ENCODE results near the gene ZBTB16. TPM values are rescaled to one million over a fixed set of nuclear protein-coding genes. Genes with fewer than 3 reads are reported as not detected.

The ZBTB16 gene
- total and polyA plus RNA-seq, 2 of the 13 experiments (the other 11 are each of a cell fraction or from before 2014, with no cell fraction given) = not detected

DNA sequence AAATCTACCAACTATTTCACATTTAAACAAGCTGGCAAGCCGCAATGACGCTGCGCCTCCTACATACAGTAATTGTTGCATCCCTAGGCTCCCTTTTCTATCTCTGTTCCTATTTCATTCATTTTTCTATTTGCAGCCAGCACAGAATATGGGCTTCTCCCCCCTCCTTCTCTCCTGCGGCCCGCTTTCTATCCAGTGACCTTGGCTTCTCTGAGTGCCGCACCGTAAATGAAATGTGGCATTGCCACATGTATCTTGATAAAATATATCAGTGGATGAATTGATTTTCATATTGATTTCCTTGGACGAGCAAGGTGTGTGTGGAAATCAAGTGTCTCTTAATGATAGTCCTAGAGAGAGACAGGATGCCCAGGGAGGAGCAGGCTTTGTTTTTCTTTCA lies 70.2 kb downstream of the ZBTB16 start:
- H3K9me3 ChIP-seq (ENCODE audit: low read length) = no peaks in the 10 kb centered on the region
- H2AFZ ChIP-seq (ENCODE audit: low read length) = no peak overlapping the region
- CTCF ChIA-PET (ENCODE audit: low intra/inter-chr PET ratio, low total read pairs) = no interaction called here
- H3K36me3 ChIP-seq (replicated peaks in 1 of 2; ENCODE audit: control insufficient read depth in 1 of 2, insufficient read depth in 2 of 2, low read length in 2 of 2) = no peaks in the 10 kb centered on the region
- no peak overlapping the region for H3K9ac ChIP-seq (ENCODE audit: insufficient read depth, low read depth, low read length)
- BruUV-seq (replicated peaks) = no TSS peak
- H3K4me1 ChIP-seq (ENCODE audit: insufficient read depth, low read length) = no peaks in the 10 kb centered on the region
- WGBS (ENCODE audit: low lambda C conversion rate) = 79% methylated on average over 8 of the region's 8 CpGs
- in situ Hi-C loops (cut with HindIII; ENCODE audit: extremely low pct_ligation_motif_present, low pct_unique_long_range_greater_than_20kb) = no loop called here
- H3K79me2 ChIP-seq (ENCODE audit: insufficient read depth, low read length) = no peaks in the 10 kb centered on the region
- H3K27ac ChIP-seq (ENCODE audit: extremely low read length, insufficient read depth, low read length) = no peak overlapping the region
- ATAC-seq = no peak
- intact Hi-C loops (cut with micrococcal nuclease; ENCODE audit: unreplicated experiment) = no loop called here
- POLR2A ChIA-PET = no interaction called here
- H4K20me1 ChIP-seq (ENCODE audit: insufficient read depth, low read length) = no peaks in the 10 kb centered on the region
- no peak for FAIRE-seq
- no peak for TF ChIP-seq JDP2 (CRISPR knock-in tag; IDR thresholded peaks at IDR 0.05; ENCODE audit: borderline replicate concordance)
- H3K27me3 ChIP-seq (ENCODE audit: control insufficient read depth in 1 of 2, insufficient read depth in 2 of 2, low read length in 2 of 2) = peaks cover 2 to 15% of the 10 kb centered on the region in 2 experiments; a peak in 2 of 5 replicates
- no peak overlapping the region for H3K4me2 ChIP-seq (ENCODE audit: low read depth, low read length)
- DNase-seq (ENCODE audit: low spot score) = no peak
- no peak overlapping the region for H3K4me3 ChIP-seq (replicated peaks in 1 of 3; ENCODE audit: insufficient read depth in 1 of 3, low read depth in 2 of 3, low read length in 3 of 3)

- CTCF ChIA-PET (ENCODE audit: low intra/inter-chr PET ratio, low total read pairs) = no interaction called here
- H3K9me3 ChIP-seq (ENCODE audit: low read length) = no peaks in the 10 kb centered on the region
- H3K36me3 ChIP-seq (replicated peaks in 1 of 2; ENCODE audit: control insufficient read depth in 1 of 2, insufficient read depth in 2 of 2, low read length in 2 of 2) = no peaks in the 10 kb centered on the region
- no peaks in the 10 kb centered on the region for H3K79me2 ChIP-seq (ENCODE audit: insufficient read depth, low read length)
- FAIRE-seq (no peak), ATAC-seq (no peak), DNase-seq (ENCODE audit: low spot score) (no peak)
- H3K9ac ChIP-seq (ENCODE audit: insufficient read depth, low read depth, low read length) = no peak overlapping the region
- no peak overlapping the region for H3K4me3 ChIP-seq (replicated peaks in 1 of 3; ENCODE audit: insufficient read depth in 1 of 3, low read depth in 2 of 3, low read length in 3 of 3)
- POLR2A ChIA-PET = no interaction called here
- 38% methylated on average over 3 of the region's 6 CpGs for WGBS (ENCODE audit: low lambda C conversion rate)
- H3K27ac ChIP-seq (ENCODE audit: extremely low read length, insufficient read depth, low read length) = no peak overlapping the region
- in situ Hi-C loops (cut with HindIII; ENCODE audit: extremely low pct_ligation_motif_present, low pct_unique_long_range_greater_than_20kb) (no loop called here), intact Hi-C loops (cut with micrococcal nuclease; ENCODE audit: unreplicated experiment) (no loop called here)
- no peaks in the 10 kb centered on the region for H3K4me1 ChIP-seq (ENCODE audit: insufficient read depth, low read length)
- no peaks in the 10 kb centered on the region for H4K20me1 ChIP-seq (ENCODE audit: insufficient read depth, low read length)
- H3K4me2 ChIP-seq (ENCODE audit: low read depth, low read length) = no peak overlapping the region
- H2AFZ ChIP-seq (ENCODE audit: low read length) = no peak overlapping the region
- BruUV-seq (replicated peaks) = no TSS peak
- peaks cover 2 to 14% of the 10 kb centered on the region in 2 experiments; a peak in 2 of 5 replicates for H3K27me3 ChIP-seq (ENCODE audit: control insufficient read depth in 1 of 2, insufficient read depth in 2 of 2, low read length in 2 of 2)
- TF ChIP-seq MAX (IDR thresholded peaks at IDR 0.05) (no peak), ZNF850 (CRISPR knock-in tag; conservative IDR thresholded peaks at IDR 0.05) (no peak), GFI1 (CRISPR knock-in tag; IDR thresholded peaks at IDR 0.05; ENCODE audit: borderline replicate concordance) (no peak), PAWR (CRISPR knock-in tag; IDR thresholded peaks at IDR 0.05; ENCODE audit: borderline replicate concordance) (no peak), FOXC1 (CRISPR knock-in tag; IDR thresholded peaks at IDR 0.05; ENCODE audit: borderline replicate concordance) (no peak)
- TF ChIP-seq, protein P1, sequence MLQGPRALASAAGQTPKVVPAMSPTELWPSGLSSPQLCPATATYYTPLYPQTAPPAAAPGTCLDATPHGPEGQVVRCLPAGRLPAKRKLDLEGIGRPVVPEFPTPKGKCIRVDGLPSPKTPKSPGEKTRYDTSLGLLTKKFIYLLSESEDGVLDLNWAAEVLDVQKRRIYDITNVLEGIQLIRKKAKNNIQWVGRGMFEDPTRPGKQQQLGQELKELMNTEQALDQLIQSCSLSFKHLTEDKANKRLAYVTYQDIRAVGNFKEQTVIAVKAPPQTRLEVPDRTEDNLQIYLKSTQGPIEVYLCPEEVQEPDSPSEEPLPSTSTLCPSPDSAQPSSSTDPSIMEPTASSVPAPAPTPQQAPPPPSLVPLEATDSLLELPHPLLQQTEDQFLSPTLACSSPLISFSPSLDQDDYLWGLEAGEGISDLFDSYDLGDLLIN (CRISPR knock-in tag; IDR thresholded peaks at IDR 0.05; ENCODE audit: borderline replicate concordance) = no peak
- TF ChIP-seq, protein P2, sequence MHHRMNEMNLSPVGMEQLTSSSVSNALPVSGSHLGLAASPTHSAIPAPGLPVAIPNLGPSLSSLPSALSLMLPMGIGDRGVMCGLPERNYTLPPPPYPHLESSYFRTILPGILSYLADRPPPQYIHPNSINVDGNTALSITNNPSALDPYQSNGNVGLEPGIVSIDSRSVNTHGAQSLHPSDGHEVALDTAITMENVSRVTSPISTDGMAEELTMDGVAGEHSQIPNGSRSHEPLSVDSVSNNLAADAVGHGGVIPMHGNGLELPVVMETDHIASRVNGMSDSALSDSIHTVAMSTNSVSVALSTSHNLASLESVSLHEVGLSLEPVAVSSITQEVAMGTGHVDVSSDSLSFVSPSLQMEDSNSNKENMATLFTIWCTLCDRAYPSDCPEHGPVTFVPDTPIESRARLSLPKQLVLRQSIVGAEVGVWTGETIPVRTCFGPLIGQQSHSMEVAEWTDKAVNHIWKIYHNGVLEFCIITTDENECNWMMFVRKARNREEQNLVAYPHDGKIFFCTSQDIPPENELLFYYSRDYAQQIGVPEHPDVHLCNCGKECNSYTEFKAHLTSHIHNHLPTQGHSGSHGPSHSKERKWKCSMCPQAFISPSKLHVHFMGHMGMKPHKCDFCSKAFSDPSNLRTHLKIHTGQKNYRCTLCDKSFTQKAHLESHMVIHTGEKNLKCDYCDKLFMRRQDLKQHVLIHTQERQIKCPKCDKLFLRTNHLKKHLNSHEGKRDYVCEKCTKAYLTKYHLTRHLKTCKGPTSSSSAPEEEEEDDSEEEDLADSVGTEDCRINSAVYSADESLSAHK (CRISPR knock-in tag; IDR thresholded peaks at IDR 0.05; ENCODE audit: borderline replicate concordance) = no peak
- TF ChIP-seq, protein P3, sequence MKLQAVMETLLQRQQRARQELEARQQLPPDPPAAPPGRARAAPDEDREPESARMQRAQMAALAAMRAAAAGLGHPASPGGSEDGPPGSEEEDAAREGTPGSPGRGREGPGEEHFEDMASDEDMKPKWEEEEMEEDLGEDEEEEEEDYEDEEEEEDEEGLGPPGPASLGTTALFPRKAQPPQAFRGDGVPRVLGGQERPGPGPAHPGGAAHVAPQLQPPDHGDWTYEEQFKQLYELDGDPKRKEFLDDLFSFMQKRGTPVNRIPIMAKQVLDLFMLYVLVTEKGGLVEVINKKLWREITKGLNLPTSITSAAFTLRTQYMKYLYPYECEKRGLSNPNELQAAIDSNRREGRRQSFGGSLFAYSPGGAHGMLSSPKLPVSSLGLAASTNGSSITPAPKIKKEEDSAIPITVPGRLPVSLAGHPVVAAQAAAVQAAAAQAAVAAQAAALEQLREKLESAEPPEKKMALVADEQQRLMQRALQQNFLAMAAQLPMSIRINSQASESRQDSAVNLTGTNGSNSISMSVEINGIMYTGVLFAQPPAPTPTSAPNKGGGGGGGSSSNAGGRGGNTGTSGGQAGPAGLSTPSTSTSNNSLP (IDR thresholded peaks at IDR 0.05; ENCODE audit: low read depth, low read length) = no peak
- TF ChIP-seq, protein P4, sequence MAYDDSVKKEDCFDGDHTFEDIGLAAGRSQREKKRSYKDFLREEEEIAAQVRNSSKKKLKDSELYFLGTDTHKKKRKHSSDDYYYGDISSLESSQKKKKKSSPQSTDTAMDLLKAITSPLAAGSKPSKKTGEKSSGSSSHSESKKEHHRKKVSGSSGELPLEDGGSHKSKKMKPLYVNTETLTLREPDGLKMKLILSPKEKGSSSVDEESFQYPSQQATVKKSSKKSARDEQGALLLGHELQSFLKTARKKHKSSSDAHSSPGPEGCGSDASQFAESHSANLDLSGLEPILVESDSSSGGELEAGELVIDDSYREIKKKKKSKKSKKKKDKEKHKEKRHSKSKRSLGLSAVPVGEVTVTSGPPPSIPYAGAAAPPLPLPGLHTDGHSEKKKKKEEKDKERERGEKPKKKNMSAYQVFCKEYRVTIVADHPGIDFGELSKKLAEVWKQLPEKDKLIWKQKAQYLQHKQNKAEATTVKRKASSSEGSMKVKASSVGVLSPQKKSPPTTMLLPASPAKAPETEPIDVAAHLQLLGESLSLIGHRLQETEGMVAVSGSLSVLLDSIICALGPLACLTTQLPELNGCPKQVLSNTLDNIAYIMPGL (CRISPR knock-in tag; IDR thresholded peaks at IDR 0.05; ENCODE audit: borderline replicate concordance in 1 of 2, low read depth in 1 of 2) = no peak
Measured at GRCh38 chr11:114130115-114130576, 70.6 kb downstream of the ZBTB16 start.

Data from HepG2 (cell line).